HG02852 (cell line): Measurements from ENCODE around the gene IFIT1B.
A peak's percentile ranks its signal among the peaks of the same experiment; 100 is the strongest.
"Not testable (repeated sequence)": the region's sequence is repeated elsewhere in the genome, so short reads cannot be mapped to it uniquely, and the experiment has no call there.

Experiments used
- ATAC-seq: cut with Tn5 transposase; IDR thresholded peaks from one replicate; pipeline ENCODE4 v1.9.1; 2021; ENCODE audit warnings: mild to moderate bottlenecking, moderate library complexity; ENCODE audit not compliant: unreplicated experiment

IFIT1B gene

GRCh38 chr10:89409282-89409681, 31.4 kb downstream of the IFIT1B start:
- ATAC-seq = not testable (repeated sequence)

- ATAC-seq = not testable (repeated sequence)
These were observed 32.7 kb downstream of the IFIT1B start for GRCh38 chr10:89410551-89410950.

DNA sequence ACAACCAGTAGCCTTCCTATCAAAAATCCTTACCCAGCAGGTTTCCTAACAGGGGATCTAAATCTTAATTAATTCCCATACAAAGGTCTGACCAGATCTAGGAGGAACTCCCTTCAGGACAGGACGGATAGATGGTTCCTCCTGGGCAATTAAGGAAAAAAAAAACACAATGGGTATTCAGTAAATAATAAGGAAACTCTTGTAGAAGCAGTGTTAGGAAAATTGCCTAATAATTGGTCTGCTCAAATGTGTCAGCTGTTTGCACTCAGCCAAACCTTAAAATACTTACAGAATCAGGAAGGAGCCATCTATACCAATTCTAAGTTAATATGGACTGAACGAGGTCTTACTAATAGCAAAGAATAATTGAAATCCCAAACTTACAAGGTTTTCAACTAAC, 33.3 kb downstream of the IFIT1B start:
- not testable (repeated sequence) for ATAC-seq

- ATAC-seq = not testable (repeated sequence)
These were observed 34.4 kb downstream of the IFIT1B start for GRCh38 chr10:89412276-89412675.

DNA sequence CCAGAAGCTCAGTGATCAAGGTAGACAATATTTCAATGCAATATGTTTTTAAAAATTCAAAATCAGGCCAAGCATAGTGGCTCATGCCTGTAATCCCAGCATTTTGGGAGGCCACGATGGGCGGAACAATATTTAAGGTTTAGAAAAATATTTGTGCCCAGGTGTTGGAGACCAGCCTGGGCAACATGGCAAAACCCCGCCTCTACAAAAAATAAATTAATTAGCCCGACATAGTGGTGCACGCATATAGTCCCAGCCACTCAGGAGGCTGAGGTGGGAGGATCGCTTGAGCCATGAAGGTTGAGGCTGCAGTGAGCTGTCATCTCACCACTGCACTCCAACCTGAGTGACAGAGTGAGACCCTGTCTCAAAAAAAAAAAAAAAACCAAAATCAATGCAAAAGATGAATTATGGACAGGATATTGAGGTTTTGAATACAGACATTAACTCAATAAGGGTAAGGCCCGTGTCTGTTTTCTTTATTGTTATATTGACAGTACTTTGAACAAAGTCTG, 35.6 kb downstream of the IFIT1B start:
- no peak for ATAC-seq

DNA sequence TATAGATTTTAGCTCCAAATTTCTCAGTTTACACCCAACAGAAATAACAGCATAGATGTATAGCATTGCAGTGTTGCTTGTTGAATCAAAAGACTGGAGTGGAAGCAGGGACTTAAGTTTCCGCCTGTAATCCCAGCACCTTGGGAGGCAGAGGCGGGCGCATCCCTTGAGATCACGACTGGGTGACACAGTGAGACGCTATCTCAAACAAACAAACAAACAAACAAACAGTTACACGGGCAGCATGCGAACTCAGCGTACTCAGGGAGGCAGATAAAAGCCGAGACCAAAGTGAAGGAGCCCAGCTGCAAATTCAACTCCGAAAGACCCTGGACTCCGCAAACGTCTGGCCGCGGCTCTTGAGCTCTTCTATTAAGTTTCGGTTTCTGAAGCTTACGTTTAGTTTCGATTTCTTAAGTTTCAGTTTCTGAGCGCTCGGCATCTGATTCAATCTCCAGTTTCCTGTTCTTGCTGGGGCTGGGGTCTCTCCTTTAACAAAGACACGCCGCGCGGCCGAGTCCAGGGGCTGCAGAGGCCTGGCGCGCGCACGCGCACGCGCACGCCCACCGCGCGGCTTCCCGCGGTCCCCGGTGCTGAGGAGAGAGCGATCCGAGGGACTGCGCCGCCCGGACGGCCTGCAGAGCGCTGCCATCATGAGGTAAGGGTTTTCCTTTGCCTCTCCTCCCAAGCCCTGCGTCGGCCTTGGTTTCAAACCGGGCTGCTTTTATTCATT, 36.5 kb downstream of the IFIT1B start, which contains the start of gene IFIT5:
IFIT5 (plus strand) TSS at position 423 of the 733 bp plus-strand sequence; CDS start at position 654, 231 bp downstream.
- ATAC-seq = peak; percentile 71

- peak; percentile 40 for ATAC-seq
These were observed 37.3 kb downstream of the IFIT1B start for GRCh38 chr10:89414879-89415821.

DNA sequence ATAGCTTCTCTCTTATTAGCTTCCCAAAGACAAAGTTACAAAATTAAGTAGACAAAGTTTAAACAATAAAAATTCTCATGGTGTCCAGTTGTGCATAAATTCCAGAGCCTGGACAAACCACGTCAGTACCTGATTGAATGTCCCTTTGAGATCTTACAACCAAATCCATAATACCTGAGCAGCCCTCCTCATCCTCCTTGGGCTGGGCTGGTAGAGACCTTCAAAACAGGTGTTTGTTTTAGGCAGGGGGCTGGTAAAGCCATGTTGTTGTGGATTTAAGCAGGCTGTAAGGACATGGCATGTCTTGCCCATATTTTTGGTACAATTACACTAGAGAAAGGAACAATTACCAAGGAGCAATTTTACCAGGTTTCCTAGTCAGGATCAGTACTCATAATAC, 38.6 kb downstream of the IFIT1B start:
- ATAC-seq = no peak

- ATAC-seq = no peak
These were observed 41.7 kb downstream of the IFIT1B start for GRCh38 chr10:89419548-89419947.

DNA sequence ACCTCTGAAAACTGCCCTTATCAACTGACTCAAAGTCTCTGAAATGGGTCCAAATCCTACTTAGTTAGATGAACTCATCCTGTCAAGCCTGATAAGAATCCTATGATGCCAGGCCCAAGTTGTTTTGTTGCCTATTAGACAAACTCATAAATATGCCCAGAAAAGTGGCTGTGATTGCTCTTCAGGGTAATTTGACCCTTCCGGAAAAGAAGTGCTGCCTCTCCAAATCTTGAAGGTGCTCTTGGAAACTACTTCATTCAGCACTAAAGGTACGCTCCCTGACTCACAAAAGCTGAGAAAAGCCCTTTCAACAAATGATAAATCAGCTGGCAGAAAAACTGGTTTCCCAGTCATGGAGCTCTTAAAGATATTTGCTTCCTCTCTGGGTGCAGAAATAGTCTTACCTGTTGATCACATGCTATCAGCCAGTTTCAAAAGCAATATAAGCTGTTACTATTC, 43.2 kb downstream of the IFIT1B start:
- ATAC-seq = no peak

DNA sequence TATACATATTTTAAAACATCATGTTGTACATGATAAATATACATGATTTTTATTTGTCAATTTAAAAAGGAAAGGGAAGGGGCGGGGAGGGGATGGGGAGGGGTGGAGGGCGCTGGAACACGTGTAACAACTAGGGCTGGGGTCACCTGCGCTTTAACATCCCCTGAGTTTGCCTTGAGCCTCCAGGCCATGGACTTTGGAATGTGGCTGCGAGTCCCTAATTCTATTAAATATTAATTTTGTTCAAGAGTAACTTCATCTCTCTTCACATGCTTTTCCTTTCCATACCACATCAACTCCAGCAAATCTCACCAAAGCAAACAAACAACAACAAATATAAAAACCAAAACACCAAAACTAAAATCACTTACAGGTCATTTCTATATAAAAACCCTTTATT, 47.1 kb downstream of the IFIT1B start:
- no peak for ATAC-seq

GRCh38 chr10:89426230-89426868, 48.5 kb downstream of the IFIT1B start:
- no peak for ATAC-seq

DNA sequence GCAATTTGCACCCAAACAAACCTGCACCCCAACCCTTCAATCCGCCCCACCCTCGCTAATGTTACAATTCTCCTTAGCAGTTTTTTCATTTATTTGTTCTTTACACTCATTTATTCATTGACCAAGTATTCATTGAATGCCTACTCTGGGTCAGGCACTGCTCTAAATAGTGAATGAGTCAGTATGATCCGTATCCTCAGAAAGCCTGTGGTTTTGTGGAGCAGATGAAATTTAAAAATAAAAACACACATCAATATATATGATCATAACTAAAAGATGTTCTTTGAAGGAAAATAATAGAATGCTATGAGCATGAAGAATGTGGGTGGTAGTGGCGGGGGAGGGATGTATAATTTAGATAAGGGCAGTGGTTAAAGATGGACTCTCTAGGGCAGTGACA, 49.8 kb downstream of the IFIT1B start:
- no peak for ATAC-seq

DNA sequence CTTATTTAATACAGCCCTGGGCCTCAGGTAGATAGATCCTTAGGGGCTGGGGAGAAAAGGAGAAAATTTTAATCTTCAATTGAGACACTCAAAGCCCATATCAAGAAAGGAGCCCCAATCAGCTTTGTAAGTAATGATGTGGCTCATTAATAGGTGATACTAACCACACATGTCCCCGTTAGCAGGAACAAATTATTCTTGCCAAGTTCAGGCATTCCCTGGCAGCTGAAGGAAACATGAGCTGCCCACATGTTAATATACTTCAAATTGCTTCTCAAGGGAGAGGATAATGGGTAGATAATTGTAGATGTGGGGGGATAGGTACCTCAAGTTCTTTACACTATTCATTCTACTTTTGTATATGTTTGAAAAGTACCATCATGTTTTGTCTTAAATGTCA, 51.0 kb downstream of the IFIT1B start:
- no peak for ATAC-seq

DNA sequence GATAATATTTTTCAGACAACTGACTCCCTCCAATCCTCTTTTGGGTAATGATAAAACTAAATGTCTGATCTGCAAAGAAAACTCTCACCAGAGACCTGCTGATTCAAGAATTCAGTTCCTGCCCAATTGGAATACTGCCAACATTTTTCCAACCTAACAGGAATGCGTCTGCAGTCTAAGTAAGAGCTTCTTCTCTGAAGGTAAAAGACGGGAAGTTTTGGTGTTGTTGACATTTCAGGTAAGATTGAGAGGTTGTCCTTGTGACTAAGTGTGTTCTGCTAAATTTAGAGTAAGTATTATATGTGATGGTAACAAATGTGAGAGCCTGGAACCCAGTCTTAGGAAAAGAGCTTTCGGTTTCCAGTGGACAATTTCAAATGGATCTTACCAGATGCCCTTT, 54.1 kb downstream of the IFIT1B start:
- no peak for ATAC-seq
